Measurements from ENCODE around the gene AQP3.
"Not testable (repeated sequence)": the region's sequence is repeated elsewhere in the genome, so short reads cannot be mapped to it uniquely, and the experiment has no call there.

AQP3 gene

DNA sequence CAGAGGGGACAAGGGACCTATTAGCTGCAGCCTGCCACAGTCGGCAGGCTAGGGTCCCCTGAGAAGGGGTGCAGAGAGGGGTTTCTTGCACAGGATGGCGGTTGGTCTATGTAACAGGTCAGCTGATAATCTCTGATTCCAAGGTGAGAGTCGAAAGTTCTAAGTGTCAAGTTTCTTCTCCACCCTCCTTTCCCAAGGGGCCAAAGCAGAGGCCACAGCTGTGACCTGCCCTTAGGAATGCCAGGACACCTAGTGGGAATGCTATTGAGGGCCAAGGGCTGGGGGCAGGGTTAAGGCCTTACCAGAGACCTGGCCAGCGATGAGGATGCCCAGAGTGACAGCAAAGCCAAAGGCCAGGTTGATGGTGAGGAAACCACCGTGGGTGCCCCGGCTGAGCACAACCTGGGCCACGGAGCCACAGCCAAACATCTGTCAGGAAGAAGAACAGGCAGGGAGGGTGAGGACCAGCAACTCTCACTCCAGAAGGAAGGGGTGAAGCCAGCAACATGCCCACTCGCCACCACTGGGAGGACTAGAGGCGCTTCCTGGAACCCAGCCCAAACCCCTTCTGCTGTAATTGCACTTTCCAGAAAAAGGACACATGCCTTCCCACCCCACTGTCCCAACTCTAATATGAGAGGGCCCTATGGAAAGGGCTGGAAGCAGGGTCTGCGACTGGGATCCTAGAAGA, 3.8 kb downstream of the AQP3 start:
- in situ Hi-C loops (cut with MboI; ENCODE audit: low sequenced_read_pairs), result no loop called here

- in situ Hi-C loops (cut with MboI; ENCODE audit: low sequenced_read_pairs), result no loop called here
Measured at GRCh38 chr9:33443047-33443446, 4.3 kb downstream of the AQP3 start.

DNA sequence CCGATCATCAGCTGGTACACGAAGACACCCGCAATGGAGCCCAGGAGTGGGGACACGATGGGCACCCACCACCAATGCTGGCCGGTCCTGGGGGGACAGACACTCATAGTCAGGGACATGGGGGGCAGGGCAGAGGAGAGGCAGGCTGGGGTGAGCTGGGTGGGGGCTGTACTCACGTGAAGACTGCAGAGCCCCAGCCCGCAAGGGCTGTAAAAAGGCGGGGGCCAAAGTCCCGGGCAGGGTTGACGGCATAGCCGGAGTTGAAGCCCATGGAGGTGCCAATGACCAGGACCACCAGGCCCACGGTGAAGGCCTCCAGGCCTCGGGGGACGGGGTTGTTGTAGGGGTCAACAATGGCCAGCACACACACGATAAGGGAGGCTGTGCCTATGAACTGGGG, 5.3 kb downstream of the AQP3 start:
- in situ Hi-C loops (cut with MboI; ENCODE audit: low sequenced_read_pairs), result no loop called here

DNA sequence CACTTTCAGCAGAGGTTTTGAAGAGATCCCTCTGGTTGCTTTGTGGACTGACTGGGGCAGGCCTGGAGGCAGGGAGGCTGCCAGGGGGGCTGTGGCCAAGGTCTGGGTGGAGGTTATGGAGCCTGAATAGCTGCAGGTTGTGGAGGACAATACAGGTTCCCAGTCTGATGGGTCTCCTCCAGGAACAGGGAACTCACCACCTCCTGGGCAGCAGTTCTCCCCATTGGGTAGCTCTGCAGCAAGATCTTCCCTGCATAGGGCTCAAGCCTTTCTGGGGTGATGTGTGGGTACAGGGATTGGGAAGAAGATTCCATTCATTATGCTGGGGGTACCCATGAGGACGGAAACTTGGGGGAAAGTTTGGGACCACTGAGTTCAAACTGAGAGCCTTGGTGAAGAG, 6.8 kb downstream of the AQP3 start:
- in situ Hi-C loops (cut with MboI; ENCODE audit: low sequenced_read_pairs), result no loop called here

DNA sequence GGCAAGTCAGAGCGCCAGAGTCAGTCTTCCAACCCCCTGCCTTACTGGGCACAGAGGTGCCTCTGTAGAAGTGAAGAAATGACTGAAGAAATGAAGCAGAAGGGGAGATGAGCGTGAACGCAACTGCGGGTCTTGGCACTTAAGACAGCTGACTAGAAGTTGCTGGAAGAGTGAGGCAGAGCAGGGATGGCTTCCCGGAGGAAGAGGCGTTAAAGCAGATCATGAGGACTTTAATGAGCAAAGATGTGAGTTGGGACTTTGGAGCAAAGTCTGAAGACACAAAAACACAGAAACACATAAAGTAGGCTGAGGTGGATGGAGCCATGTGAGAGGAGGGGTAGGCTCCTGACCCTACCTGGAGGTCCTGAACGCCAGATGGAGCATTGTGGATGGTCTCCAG, 7.2 kb downstream of the AQP3 start:
- in situ Hi-C loops (cut with MboI; ENCODE audit: low sequenced_read_pairs), result no loop called here

GRCh38 chr9:33439731-33440130, 7.7 kb downstream of the AQP3 start:
- in situ Hi-C loops (cut with MboI; ENCODE audit: low sequenced_read_pairs), result no loop called here

- in situ Hi-C loops (cut with MboI; ENCODE audit: low sequenced_read_pairs), result no loop called here
Measured at GRCh38 chr9:33438926-33439680, 8.3 kb downstream of the AQP3 start.

DNA sequence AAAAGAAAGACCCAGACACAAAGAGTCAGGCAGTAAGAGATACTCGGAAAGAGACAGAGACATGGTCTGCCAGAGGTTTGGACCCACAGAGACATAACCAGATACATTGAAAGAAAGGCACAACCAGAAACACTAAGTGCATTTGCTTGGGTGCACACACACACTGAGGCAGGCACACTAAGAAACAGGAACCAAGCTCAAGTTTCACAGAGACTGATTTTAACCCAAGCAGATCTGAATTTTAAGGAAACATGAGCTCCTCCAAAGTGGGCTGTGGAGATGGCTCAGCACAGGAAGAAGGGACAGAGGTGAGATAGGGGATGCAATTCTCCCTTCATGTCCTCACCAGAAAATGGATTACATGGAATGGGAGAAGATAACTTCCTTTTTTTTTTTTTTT, 9.5 kb downstream of the AQP3 start:
- in situ Hi-C loops (cut with MboI; ENCODE audit: low sequenced_read_pairs), result no loop called here

DNA sequence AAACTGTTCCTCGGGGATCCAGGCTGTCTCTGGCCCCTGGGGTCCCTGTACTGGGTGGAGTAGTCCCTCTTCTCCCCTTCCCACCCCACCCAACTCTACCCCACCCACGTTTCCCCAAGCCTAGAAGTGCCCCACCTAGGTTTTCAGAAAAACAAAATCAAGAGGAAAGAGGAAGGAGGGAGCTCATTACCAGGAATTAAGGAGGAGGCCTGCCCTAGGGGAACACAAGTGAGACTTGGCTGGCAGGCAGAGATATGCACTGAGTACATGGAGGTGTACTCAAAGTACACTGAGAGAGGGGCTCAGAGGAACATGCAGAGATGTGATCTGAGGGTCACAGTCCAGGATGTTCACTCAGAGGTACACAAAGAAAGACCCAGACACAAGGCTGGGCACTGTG, 10.2 kb downstream of the AQP3 start:
- in situ Hi-C loops (cut with MboI; ENCODE audit: low sequenced_read_pairs), result no loop called here

- in situ Hi-C loops (cut with MboI; ENCODE audit: low sequenced_read_pairs), result no loop called here
Measured at GRCh38 chr9:33436445-33436844, 10.9 kb downstream of the AQP3 start.

- in situ Hi-C loops (cut with MboI; ENCODE audit: low sequenced_read_pairs), result no loop called here
Measured at GRCh38 chr9:33435821-33436277, 11.5 kb downstream of the AQP3 start.

GRCh38 chr9:33434317-33435105, 12.9 kb downstream of the AQP3 start:
- in situ Hi-C loops (cut with MboI; ENCODE audit: low sequenced_read_pairs), result no loop called here

GRCh38 chr9:33433871-33434270, 13.5 kb downstream of the AQP3 start:
- in situ Hi-C loops (cut with MboI; ENCODE audit: low sequenced_read_pairs), result no loop called here

- in situ Hi-C loops (cut with MboI; ENCODE audit: low sequenced_read_pairs), result no loop called here
Measured at GRCh38 chr9:33431420-33431819, 16.0 kb downstream of the AQP3 start.

DNA sequence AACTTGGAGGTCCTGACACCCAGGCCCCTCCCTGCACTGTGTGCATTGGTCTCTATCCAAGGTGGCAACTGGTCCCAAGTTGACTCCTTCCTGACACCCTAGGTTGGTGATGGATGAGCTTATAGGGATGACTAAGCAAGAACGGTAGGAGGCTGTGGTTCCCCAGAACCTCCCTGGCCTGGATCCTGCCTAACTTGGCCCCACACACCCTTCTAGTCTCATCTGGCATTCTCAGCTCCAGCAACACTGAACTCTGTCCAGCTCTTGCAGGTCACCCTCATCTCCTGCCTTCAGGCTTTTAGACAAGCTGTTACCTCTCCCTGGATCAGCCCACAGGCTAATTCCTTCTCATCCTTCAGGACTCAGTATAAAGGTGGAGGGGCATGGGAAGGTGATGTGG, 16.5 kb downstream of the AQP3 start:
- in situ Hi-C loops (cut with MboI; ENCODE audit: low sequenced_read_pairs), result no loop called here

DNA sequence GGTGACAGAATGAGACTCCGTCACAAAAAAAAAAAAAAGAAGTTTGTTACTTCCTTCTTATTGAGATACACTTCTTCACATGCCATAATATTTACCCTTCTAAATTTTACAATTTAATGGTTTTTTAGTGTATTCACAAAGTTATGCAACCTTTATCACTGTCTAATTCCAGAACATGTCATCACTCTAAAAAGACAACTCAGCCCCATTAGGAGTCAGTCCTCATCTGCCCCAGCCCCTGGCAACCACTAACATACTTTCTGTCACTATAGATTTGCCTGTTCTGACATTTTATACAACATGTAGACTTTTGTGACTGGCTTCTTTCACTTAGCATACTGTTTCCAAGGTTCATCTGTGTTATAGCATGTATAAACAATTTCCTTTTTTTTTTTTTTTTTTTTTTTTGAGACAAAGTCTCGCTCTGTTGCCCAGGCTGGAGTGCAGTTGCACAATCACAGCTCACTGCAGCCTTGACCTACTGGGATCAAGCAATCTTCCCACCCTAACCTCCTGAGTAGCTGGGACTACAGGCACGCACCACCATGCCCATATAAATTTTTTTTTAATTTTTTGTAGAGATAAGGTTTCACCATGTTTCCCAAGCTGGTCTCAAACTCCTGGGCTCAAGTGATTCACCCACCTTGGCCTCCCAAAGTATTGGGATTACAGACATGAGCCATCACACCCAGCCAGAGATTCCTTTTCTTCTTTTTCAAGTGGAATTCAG, 18.0 kb downstream of the AQP3 start:
- in situ Hi-C loops (cut with MboI; ENCODE audit: low sequenced_read_pairs), result no loop called here

GRCh38 chr9:33426843-33427293, 20.5 kb downstream of the AQP3 start:
- in situ Hi-C loops (cut with MboI; ENCODE audit: low sequenced_read_pairs), result no loop called here

- in situ Hi-C loops (cut with MboI; ENCODE audit: low sequenced_read_pairs), result no loop called here
Measured at GRCh38 chr9:33425128-33425533, 22.3 kb downstream of the AQP3 start.

GRCh38 chr9:33424492-33424891, 22.9 kb downstream of the AQP3 start:
- in situ Hi-C loops (cut with MboI; ENCODE audit: low sequenced_read_pairs), result not testable (repeated sequence)

GRCh38 chr9:33424043-33424442, 23.4 kb downstream of the AQP3 start:
- in situ Hi-C loops (cut with MboI; ENCODE audit: low sequenced_read_pairs), result not testable (repeated sequence)

DNA sequence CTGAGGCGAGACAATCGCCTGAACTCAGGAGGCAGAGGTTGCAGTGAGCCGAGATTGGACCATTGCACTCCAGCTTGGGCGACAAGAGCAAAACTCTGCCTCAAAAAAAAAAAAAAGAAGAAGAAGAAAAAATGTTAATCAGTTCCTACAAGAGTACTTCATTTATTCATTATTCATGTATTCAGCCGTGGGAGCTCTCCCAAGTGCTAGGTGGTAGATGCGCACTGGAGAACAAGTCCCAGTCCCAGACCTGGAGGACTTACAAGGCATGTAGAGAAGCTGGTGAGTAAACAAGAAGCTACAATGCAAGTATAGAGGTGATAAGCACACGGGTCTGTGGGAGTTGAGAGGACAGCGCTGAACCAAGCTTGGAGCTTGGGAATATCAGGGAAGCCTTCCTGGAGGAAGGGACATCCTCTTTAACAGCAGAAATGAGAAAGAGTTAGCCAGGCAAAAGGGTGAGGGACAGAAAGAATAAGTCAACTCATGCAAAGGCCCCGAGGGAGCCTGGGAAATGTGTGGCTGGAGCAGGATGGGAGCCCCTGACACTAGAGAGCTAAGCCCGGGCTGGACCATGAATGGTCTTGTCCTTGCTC, 27.6 kb downstream of the AQP3 start:
- in situ Hi-C loops (cut with MboI; ENCODE audit: low sequenced_read_pairs), result no loop called here

Measured in hTERT RPE-1 (cell line).